GM19397 (cell line): Measurements from ENCODE around the gene SLC35A4.
A peak's percentile ranks its signal among the peaks of the same experiment; 100 is the strongest.

Experiments
- ATAC-seq: cut with Tn5 transposase; IDR thresholded peaks from one replicate; pipeline ENCODE4 v1.9.1; 2021; ENCODE audit warnings: mild to moderate bottlenecking, moderate library complexity; ENCODE audit not compliant: unreplicated experiment

Gene SLC35A4, protein sequence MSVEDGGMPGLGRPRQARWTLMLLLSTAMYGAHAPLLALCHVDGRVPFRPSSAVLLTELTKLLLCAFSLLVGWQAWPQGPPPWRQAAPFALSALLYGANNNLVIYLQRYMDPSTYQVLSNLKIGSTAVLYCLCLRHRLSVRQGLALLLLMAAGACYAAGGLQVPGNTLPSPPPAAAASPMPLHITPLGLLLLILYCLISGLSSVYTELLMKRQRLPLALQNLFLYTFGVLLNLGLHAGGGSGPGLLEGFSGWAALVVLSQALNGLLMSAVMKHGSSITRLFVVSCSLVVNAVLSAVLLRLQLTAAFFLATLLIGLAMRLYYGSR

DNA sequence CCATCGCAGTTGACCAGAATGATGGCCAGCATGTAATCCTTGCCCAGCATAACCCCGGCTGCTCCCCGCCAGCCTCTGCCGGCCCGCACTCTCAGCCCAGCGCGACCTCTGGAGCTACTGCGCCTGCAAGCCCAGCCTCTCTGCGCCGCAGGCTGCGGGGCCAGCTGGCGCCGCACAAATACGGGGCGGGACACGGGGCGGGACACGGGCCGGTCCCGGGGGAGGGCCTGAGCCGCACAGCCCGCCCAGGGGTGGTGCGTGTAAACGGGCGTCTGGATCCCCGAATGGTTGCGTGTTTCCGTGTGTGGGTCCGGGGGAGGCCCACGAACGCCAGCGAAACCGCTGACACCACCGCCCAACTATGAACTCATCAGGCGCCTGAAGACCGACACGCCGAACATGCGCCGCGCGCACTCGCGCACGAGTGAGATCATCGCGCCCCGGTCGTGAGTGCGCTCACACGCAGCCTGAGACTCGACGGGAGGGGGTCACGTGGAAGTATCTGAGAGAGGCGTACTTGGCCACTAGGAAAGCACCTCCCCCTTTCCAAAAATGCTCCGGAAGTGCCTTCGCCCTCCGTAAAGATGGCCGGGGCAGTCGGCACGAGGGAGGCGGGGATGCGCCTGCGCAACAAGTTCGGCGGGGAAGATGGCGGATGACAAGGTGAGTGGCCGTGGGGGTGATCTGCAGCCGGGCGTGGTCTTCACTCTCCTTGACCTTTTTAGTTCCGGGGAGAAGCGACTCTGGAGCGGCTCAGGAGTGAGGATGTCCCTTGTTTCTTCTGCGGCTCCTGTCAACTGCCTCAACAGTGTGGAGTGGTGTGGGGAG is at the start of gene SLC35A4, which contains the start of gene APBB3:
Gene SLC35A4, plus strand, starts transcription at position 633 of the 828 bp plus-strand sequence. CDS start 2,342 bp downstream, outside the sequence.
Gene APBB3, minus strand, starts transcription at position 403 of the 828 bp plus-strand sequence. Its CDS starts 353 bp downstream, at position 50.
- ATAC-seq, result peak; percentile 83

- ATAC-seq, result no peak
Measured at GRCh38 chr5:140524003-140524402, 40.6 kb upstream of the SLC35A4 start.

GRCh38 chr5:140540227-140540626 is 24.4 kb upstream of the SLC35A4 start:
- ATAC-seq, result no peak

DNA sequence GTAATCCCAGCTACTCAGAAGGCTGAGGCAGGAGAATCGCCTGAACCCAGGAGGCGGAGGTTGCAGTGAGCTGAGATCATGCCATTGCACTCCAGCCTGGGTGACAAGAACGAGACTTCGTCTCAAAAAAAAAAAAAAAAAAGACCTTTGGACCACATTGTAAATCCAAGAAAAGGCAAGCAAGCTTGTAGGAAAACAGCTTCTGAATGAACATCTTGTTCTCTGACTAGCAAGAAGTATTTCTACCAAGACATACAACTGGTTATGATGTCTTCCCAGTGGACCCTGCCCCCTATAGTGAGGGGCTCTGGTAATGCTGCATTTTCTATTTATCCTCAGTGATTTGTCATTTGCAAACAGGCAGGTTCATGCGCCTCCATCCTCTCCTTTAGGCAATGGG is 21.7 kb upstream of the SLC35A4 start:
- no peak for ATAC-seq

DNA sequence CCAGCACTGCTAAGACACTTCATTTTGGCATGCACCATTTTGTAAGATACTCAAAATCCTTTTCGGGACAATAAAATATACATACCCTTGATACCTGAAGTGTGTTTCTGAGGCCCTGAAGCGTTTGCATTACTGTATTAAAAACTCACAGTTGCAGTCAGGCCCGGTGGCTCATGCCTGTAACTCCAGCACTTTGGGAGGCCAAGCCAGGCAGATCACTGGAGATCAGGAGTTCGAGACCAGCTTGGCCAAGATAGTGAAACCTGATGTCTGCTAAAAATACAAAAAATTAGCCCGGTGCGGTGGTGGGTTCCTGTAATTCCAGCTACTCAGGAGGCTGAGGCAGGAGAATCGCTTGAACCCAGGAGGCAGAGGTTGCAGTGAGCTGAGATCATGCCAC is 19.6 kb upstream of the SLC35A4 start:
- no peak for ATAC-seq

GRCh38 chr5:140545606-140546005 is 19.0 kb upstream of the SLC35A4 start:
- no peak for ATAC-seq

DNA sequence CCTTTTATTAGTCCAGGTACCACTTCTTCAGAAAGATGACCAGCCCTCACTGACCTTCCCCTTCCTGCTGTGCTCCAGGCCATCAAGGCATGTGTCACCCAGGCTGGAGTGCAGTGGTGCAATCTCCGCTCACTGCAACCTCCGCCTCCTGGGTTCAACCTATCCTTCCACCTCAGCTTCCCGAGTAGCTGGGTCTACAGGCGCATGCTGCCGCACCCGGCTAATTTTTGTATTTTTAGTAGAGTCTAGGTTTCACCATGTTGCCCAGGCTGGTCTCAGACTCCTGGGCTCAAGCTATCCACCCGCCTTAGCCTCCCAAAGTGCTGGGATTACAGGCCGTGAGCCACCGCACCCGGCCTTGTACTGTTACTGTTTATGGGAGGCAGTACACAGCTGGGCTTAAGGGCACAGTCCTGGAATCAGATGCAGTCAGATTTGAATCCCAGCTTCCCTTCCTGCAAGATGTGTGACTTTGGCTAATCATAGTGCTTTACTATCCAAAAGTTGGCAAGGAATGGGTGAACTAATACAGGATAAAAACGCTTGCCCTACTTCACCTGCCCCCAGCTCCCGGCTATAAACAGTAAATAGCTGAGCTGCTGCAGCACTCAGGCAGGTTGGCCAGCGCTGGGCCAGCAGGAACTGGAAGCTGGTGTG is 17.6 kb upstream of the SLC35A4 start:
- no peak for ATAC-seq

DNA sequence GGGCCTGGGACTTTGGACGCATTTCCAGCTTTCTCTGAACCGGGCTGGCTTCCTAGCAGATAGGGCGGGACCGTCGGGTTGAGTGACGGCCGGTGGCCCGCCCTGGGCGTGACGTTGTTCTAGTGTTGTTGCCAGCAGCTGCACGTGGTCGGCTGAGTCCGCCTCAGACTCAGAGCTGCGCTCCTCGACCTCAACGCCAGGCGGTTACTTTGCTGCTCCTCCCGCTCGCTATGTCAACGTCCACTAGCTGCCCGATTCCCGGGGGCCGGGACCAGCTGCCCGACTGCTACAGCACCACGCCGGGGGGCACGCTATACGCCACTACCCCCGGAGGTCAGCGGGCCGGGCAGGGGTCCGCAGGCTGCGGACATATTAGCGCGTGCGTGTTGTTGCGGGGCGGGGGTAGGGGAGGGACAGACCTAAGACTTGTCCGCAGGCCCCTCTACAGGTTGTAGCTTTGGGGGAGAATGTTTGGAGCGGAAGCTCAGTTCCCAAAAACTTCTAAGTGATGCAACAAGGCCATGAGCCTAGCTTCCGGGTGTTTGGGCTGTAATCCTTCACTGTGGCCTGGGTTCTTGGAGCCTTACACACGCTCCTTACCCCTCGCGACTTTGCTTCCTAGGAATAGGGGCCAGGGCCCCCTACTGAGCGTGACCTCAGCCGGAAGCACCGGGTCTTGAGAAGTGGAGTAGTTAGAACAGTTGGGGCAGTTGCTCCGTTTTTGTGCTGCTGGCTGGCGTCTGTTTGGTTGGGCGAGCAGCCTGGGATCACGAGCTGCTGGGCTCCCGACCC is 16.9 kb upstream of the SLC35A4 start, which contains the start of gene EIF4EBP3:
Gene EIF4EBP3, plus strand, starts transcription at position 155 of the 792 bp plus-strand sequence. Its CDS starts 76 bp downstream, at position 231.
- peak; percentile 100 for ATAC-seq

- ATAC-seq, result no peak
Measured at GRCh38 chr5:140548300-140548688, 16.3 kb upstream of the SLC35A4 start.

DNA sequence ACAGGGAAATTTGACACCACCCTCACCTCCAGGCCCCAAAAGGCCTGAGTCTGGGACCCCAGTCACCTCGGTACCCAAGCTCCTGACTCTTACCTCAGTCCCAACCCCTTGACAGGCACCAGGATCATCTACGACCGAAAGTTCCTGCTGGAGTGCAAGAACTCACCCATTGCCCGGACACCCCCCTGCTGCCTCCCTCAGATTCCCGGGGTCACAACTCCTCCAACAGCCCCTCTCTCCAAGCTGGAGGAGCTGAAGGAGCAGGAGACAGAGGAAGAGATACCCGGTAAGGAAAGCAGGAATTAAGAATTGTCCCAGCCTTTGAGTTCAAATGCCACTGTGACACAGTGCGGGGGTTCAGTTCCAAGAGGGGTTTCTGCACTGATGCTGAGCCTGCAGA is 15.8 kb upstream of the SLC35A4 start:
- no peak for ATAC-seq

DNA sequence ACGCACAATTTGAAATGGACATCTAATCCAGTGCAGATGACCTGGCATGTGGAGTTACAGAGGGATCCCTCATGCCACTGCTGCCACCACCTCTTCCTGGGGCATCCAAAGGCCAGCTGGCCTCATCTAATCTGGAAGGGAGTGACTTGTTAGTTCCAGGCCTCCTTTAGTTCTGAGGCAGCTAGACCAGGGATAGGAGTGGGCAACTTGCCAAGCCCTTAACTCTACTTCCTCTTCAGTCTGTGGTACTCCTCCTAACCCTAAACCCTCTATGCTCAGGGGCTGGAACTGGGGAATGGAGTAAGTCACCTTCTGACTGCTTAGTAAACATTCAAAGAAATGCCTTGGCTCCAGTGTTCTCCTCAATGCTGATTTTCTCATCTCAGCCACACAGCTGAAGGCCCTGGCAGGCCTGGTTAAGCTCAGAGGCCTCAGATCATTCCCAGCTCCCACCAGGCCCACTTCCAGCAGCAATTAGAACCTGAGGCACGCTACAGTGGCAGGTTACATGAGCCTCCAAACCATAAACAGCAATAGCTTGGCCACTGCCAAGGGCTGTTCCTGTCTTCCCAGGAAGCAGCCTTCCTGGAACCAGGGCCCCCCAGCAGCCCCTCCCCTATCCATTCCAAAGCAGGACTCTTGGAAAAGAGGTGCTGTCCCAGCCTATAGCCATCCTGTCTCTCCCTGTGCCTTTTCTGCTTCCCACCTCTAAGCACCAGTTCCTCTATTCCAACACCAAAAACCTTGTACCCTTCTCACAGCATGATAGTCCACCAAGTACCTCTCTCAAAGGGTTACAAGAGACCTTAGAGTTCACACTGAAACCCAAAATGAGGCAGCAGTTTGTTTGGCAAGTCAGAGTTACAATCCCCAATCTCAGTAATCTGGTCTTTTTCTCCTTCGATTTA is 15.1 kb upstream of the SLC35A4 start:
- ATAC-seq, result no peak

DNA sequence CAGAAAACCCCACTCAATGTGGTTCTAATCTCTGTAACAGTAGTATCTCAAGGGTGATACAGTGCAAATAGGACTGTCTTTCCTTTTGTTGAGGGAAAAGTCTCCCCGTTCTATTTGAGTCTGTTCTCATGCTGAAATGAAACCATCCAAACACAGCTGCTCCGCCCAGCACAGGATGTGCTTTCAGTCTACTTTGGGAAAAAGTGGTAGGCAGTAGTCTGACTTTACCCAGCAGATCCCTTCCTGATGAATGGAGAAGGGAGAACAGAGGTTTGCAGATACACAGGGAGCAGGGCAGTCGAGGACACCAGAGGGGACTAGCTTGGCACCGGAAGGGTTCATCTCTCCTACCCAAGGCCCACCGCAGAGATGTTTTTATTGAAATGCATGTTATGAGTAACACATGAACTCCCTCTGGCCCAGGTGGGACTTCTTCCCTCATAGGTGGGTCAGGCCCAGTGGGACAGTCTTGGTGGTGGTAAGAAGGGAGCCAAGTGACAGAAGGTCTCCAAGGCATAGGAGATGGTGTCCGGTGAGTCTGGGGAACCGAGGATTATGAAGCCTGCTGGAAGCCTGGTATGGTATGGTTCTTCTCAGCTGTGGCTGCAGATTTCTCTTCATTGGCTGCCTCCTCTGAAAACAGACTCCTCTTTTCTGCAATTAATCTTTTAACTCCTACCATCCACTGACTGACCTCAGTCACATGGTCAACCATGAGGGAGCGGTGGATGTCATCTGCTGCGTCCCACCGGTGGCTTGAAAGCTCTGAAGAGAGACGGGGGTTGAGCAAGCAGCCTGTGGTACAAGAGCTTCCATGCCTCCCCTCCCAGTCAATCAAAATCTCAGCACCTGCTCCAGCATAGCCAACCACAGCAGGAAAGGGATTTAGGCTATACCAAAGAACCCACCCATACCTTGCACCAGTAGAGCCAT is 14.2 kb upstream of the SLC35A4 start:
- ATAC-seq, result no peak

DNA sequence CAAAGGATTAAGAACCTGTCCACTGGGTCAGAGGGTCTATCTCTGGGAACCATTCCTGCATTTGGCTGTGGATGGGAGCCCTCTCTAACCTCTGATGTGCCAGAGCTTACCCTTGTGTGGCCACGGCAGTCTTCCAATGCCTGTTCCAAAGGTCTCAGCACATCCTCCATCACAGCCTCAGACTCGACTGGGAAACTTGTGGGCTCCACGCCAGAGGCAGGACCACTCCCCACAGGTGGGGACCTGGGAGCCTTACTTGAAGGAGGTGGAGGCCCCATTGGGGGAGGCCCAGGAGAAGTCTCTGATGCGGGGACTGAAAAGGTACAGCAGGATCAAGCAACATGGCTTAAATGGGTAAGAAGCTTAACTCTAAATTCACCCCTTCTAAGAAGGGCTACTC is 12.8 kb upstream of the SLC35A4 start:
- ATAC-seq, result no peak

DNA sequence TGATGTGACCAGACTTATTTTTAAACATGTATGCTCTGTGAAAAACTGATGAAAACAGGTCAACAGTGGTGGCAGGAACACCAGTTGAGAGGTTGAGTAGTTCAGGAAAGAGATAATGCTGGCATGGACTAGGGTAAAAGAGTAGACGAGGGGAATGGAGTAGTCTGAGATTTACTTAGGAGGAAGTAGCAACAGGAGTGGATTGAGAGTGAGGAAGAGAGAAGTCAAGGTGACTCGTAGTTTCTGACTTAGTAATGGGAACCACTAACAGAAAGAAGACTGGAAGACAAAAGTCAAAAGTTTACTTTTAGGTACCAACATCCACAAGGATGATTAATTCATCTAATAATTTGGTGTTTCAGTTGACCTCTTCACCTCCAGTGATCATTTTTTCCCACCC is 11.0 kb upstream of the SLC35A4 start:
- no peak for ATAC-seq

DNA sequence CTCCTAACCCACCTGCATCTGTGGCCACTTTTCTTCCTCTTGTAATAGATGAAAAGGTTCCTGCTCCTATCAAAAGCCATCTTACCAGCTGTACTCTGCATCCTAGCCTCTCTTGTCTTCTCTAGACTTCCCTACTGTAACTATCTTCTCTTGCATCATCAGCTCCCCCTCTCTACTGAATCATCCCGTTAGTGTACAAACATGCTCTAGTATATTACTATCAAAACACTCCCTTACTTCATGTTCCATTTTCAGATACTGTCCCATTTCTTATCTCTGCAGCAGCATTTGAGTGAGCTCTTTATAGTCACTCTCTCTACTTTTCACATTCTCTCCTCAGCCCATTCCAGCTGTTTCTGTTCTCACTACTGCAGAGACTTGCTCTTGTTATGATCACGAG is 10.2 kb upstream of the SLC35A4 start:
- ATAC-seq, result no peak

GRCh38 chr5:140555747-140556312 is 8.8 kb upstream of the SLC35A4 start:
- ATAC-seq, result no peak

- ATAC-seq, result no peak
Measured at GRCh38 chr5:140556438-140556837, 8.2 kb upstream of the SLC35A4 start.

DNA sequence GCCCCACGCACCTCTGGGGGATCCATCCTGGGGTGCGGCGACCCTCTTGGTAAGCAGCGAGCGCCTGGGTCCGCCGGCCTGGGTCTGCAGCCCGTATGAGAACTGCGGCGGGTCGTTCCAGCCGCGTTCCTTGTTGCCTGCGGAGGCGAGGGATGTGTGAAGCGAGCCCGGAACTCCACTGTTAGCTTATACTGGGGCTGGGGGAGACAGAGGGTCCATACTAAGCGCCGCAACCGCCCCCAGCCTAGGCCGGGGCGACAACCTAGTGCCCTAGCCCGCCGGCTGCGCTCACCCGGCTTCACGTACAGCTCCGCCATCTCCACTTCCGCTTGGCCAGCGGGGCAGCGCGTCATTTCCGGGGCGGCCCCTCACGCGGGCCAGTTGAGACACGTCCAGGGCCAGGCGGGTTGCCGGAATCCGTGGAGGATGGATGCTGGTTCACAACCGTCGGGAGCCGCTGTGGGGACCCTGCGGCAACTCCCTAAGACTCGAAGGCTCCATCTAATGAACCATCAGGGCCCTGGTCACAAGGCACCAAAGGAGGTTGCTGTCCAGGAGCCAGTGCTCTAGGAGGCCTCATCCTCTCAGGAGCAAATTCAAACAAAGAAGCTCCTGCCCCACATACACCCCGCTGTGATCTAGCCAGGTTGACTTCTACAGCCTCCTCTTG is 7.4 kb upstream of the SLC35A4 start, which contains the start of gene SRA1:
Gene SRA1, minus strand, starts transcription at position 338 of the 670 bp plus-strand sequence. Its CDS starts 21 bp downstream, at position 317.
- peak; percentile 98 for ATAC-seq
